SK-N-SH (cell line): ENCODE results near the gene TFE3.

Experiments
- CTCF ChIP-seq: fragments of 200-600 bp; sonication (generic); IDR thresholded peaks from 2 replicates; pipeline ENCODE4 v1.6.1; 2017; ENCODE audit warnings: antibody characterized with exemption, mild to moderate bottlenecking, moderate library complexity
- FOSL2 ChIP-seq: IDR thresholded peaks from 2 replicates; pipeline ENCODE4 v1.4.0; 2012; ENCODE audit warnings: low read depth, mild to moderate bottlenecking, moderate library complexity, borderline replicate concordance
- MXI1 ChIP-seq: IDR thresholded peaks from 2 replicates; pipeline ENCODE4 v1.6.1; 2012; ENCODE audit warnings: mild to moderate bottlenecking, low read depth, low read length, improper control_type of control experiment
- RCOR1 ChIP-seq: fragments of 150-350 bp; IDR thresholded peaks from 2 replicates; pipeline ENCODE4 v1.6.1; 2017; ENCODE audit warnings: antibody characterized with exemption, low read length
- RXRA ChIP-seq: IDR thresholded peaks from 2 replicates; pipeline ENCODE4 v1.4.0; 2012; ENCODE audit warnings: low read depth, mild to moderate bottlenecking, borderline replicate concordance
- USF1 ChIP-seq: IDR thresholded peaks from 2 replicates; pipeline ENCODE4 v1.4.0; 2012; ENCODE audit warnings: low read depth, borderline replicate concordance
- USF2 ChIP-seq: fragments of 150-350 bp; IDR thresholded peaks from 2 replicates; pipeline ENCODE4 v1.6.1; 2017; ENCODE audit warnings: antibody characterized with exemption, low read length, low read depth, borderline replicate concordance
- TF ChIP-seq, protein P1 (sequence below): IDR thresholded peaks from 2 replicates; pipeline ENCODE4 v1.4.0; 2012; ENCODE audit warnings: low read depth, borderline replicate concordance

DNA sequence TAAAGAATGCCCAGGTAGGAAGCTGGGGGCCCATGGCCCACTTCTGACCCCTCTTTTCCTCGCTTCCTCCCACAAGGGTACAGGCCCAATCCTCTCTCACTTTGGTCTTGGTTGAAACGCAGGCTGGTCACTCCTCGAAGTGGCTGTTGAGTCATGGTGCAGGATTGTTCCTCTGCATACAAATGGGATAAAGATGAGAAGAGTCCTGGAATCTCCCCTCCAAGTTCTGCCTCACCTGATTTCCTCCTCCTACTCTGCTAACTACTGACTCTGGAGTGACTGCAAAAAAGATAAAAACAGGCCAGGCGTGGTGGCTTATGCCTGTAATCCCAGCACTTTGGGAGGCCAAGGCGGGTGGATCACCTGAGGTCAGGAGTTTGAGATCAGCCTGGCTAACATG is 34.8 kb upstream of the TFE3 start:
- TF ChIP-seq RXRA (no peak), USF1 (no peak), MXI1 (no peak), USF2 (no peak), CTCF (no peak), RCOR1 (no peak), FOSL2 (no peak)
- TF ChIP-seq, protein P1, sequence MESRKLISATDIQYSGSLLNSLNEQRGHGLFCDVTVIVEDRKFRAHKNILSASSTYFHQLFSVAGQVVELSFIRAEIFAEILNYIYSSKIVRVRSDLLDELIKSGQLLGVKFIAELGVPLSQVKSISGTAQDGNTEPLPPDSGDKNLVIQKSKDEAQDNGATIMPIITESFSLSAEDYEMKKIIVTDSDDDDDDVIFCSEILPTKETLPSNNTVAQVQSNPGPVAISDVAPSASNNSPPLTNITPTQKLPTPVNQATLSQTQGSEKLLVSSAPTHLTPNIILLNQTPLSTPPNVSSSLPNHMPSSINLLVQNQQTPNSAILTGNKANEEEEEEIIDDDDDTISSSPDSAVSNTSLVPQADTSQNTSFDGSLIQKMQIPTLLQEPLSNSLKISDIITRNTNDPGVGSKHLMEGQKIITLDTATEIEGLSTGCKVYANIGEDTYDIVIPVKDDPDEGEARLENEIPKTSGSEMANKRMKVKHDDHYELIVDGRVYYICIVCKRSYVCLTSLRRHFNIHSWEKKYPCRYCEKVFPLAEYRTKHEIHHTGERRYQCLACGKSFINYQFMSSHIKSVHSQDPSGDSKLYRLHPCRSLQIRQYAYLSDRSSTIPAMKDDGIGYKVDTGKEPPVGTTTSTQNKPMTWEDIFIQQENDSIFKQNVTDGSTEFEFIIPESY: no peak
